ENCODE measurements around the gene PLPP4.

DNA sequence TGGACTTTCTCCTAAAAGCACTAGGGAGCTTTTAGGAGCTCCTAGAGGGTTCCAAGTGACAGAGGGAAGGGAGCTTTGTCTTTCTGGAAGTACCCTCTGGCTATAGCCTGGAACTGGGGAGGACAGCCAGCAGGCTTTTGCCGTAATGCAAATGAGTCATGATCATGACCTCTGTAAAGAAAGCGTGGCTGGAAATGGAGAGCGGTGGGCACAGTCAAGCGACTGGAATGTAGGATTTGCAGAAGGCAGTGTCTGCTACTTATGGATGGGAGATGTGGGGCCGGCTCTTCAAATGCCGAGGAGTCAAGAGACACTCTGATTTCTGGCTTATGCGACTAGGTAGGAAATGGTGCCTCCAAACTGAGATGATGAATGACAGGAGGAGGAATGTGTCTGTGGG, 34.6 kb upstream of the PLPP4 start:
- TF ChIP-seq, protein P1, sequence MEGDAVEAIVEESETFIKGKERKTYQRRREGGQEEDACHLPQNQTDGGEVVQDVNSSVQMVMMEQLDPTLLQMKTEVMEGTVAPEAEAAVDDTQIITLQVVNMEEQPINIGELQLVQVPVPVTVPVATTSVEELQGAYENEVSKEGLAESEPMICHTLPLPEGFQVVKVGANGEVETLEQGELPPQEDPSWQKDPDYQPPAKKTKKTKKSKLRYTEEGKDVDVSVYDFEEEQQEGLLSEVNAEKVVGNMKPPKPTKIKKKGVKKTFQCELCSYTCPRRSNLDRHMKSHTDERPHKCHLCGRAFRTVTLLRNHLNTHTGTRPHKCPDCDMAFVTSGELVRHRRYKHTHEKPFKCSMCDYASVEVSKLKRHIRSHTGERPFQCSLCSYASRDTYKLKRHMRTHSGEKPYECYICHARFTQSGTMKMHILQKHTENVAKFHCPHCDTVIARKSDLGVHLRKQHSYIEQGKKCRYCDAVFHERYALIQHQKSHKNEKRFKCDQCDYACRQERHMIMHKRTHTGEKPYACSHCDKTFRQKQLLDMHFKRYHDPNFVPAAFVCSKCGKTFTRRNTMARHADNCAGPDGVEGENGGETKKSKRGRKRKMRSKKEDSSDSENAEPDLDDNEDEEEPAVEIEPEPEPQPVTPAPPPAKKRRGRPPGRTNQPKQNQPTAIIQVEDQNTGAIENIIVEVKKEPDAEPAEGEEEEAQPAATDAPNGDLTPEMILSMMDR (IDR thresholded peaks at IDR 0.05): no peak
- TF ChIP-seq, protein P2, sequence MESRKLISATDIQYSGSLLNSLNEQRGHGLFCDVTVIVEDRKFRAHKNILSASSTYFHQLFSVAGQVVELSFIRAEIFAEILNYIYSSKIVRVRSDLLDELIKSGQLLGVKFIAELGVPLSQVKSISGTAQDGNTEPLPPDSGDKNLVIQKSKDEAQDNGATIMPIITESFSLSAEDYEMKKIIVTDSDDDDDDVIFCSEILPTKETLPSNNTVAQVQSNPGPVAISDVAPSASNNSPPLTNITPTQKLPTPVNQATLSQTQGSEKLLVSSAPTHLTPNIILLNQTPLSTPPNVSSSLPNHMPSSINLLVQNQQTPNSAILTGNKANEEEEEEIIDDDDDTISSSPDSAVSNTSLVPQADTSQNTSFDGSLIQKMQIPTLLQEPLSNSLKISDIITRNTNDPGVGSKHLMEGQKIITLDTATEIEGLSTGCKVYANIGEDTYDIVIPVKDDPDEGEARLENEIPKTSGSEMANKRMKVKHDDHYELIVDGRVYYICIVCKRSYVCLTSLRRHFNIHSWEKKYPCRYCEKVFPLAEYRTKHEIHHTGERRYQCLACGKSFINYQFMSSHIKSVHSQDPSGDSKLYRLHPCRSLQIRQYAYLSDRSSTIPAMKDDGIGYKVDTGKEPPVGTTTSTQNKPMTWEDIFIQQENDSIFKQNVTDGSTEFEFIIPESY (IDR thresholded peaks at IDR 0.05; ENCODE audit: borderline replicate concordance, low read depth): no peak
- no peak for TF ChIP-seq RCOR1 (IDR thresholded peaks at IDR 0.05; ENCODE audit: low read length)
- TF ChIP-seq, protein P3, sequence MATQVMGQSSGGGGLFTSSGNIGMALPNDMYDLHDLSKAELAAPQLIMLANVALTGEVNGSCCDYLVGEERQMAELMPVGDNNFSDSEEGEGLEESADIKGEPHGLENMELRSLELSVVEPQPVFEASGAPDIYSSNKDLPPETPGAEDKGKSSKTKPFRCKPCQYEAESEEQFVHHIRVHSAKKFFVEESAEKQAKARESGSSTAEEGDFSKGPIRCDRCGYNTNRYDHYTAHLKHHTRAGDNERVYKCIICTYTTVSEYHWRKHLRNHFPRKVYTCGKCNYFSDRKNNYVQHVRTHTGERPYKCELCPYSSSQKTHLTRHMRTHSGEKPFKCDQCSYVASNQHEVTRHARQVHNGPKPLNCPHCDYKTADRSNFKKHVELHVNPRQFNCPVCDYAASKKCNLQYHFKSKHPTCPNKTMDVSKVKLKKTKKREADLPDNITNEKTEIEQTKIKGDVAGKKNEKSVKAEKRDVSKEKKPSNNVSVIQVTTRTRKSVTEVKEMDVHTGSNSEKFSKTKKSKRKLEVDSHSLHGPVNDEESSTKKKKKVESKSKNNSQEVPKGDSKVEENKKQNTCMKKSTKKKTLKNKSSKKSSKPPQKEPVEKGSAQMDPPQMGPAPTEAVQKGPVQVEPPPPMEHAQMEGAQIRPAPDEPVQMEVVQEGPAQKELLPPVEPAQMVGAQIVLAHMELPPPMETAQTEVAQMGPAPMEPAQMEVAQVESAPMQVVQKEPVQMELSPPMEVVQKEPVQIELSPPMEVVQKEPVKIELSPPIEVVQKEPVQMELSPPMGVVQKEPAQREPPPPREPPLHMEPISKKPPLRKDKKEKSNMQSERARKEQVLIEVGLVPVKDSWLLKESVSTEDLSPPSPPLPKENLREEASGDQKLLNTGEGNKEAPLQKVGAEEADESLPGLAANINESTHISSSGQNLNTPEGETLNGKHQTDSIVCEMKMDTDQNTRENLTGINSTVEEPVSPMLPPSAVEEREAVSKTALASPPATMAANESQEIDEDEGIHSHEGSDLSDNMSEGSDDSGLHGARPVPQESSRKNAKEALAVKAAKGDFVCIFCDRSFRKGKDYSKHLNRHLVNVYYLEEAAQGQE (IDR thresholded peaks at IDR 0.05; ENCODE audit: low read depth, low read length): peak; percentile 32; the same call in 1 of the 2 replicates
- TF ChIP-seq EZH2phosphoT487 (IDR thresholded peaks at IDR 0.05; ENCODE audit: borderline replicate concordance, low read depth): no peak
- TF ChIP-seq, protein P4, sequence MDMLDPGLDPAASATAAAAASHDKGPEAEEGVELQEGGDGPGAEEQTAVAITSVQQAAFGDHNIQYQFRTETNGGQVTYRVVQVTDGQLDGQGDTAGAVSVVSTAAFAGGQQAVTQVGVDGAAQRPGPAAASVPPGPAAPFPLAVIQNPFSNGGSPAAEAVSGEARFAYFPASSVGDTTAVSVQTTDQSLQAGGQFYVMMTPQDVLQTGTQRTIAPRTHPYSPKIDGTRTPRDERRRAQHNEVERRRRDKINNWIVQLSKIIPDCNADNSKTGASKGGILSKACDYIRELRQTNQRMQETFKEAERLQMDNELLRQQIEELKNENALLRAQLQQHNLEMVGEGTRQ (IDR thresholded peaks at IDR 0.05; ENCODE audit: borderline replicate concordance, low read depth, low read length): no peak

All from SK-N-SH (cell line).